SK-N-SH (cell line): ENCODE data around the gene HOXB9.

ENCODE experiments used
- CTCF ChIP-seq: fragments of 200-600 bp; sonication (generic); IDR thresholded peaks from 2 replicates; pipeline ENCODE4 v1.6.1; 2017; ENCODE audit warnings: antibody characterized with exemption, mild to moderate bottlenecking, moderate library complexity
- EP300 ChIP-seq, 2 experiments: IDR thresholded peaks; 2 replicates each; pipeline versions ENCODE4 v1.4.0 to v1.6.1; 2012; ENCODE audit warnings: borderline replicate concordance in 1 of 2, low read depth in 1 of 2, low read length in 1 of 2
- FOXJ3 ChIP-seq: sonication (generic); formaldehyde crosslinking; IDR thresholded peaks from 2 replicates; pipeline ENCODE4 v1.5.1; 2020; ENCODE audit warnings: mild to moderate bottlenecking, missing genetic modification reagents
- GABPA ChIP-seq: IDR thresholded peaks from 2 replicates; pipeline ENCODE4 v1.4.0; 2012; ENCODE audit warnings: low read depth, mild to moderate bottlenecking
- MAX ChIP-seq: IDR thresholded peaks from 2 replicates; pipeline ENCODE4 v1.4.0; 2012; ENCODE audit warnings: low read depth
- MEF2A ChIP-seq: IDR thresholded peaks from 2 replicates; pipeline ENCODE4 v1.4.0; 2012; ENCODE audit warnings: low read depth, borderline replicate concordance
- POLR2AphosphoS5 ChIP-seq: IDR thresholded peaks from 2 replicates; pipeline ENCODE4 v1.6.1; 2012; ENCODE audit warnings: low read depth, low read length
- RAD21 ChIP-seq: IDR thresholded peaks from 2 replicates; pipeline ENCODE4 v1.6.1; 2012; ENCODE audit warnings: mild to moderate bottlenecking, low read length
- REST ChIP-seq: IDR thresholded peaks from 2 replicates; pipeline ENCODE4 v1.6.1; 2012; ENCODE audit warnings: mild to moderate bottlenecking, low read depth, low read length, moderate library complexity
- SIN3A ChIP-seq: IDR thresholded peaks from 2 replicates; pipeline ENCODE4 v1.6.1; 2012; ENCODE audit warnings: low read depth, mild to moderate bottlenecking, low read length, moderate library complexity, borderline replicate concordance
- SMC3 ChIP-seq: IDR thresholded peaks from 2 replicates; pipeline ENCODE4 v1.6.1; 2012; ENCODE audit warnings: low read depth, low read length, improper control_type of control experiment
- TEAD4 ChIP-seq: IDR thresholded peaks from 2 replicates; pipeline ENCODE4 v1.4.0; 2012; ENCODE audit warnings: mild to moderate bottlenecking, borderline replicate concordance; ENCODE audit not compliant: insufficient read depth
- USF2 ChIP-seq: fragments of 150-350 bp; IDR thresholded peaks from 2 replicates; pipeline ENCODE4 v1.6.1; 2017; ENCODE audit warnings: antibody characterized with exemption, low read length, low read depth, borderline replicate concordance
- YY1 ChIP-seq: IDR thresholded peaks from 2 replicates; pipeline ENCODE4 v1.4.0; 2012; ENCODE audit warnings: low read depth, mild to moderate bottlenecking

GRCh38 chr17:48644159-48644558, 18.0 kb upstream of the HOXB9 start:
- TF ChIP-seq SIN3A (no peak), CTCF (no peak), YY1 (no peak), POLR2AphosphoS5 (no peak), RAD21 (no peak), SMC3 (no peak), GABPA (no peak), REST (no peak), EP300 (IDR thresholded peaks at IDR 0.05; ENCODE audit: borderline replicate concordance in 1 of 2, low read depth in 1 of 2, low read length in 1 of 2) (no peak), MEF2A (no peak), FOXJ3 (CRISPR knock-in tag) (no peak), USF2 (no peak), TEAD4 (no peak), MAX (no peak)
